Measurements from ENCODE around the gene LCNL1. TPM values are rescaled to one million over a fixed set of nuclear protein-coding genes. Genes with fewer than 3 reads are reported as not detected.

Gene LCNL1
- total RNA-seq, 2 donors from 2014 or later = not detected

Other genes starting within 250 kb of the LCNL1 start
- gene LCN10, start 240.1 kb upstream of the LCNL1 start, total RNA-seq = 1 to 10 TPM in 1 of 2 donors, under 1 TPM in 1; 0.78 to 4.6 TPM
- not detected for gene LCN6, start 234.5 kb upstream of the LCNL1 start, total RNA-seq
- not detected for gene LCN8, start 224.8 kb upstream of the LCNL1 start, total RNA-seq
- gene LCN15, start 218.5 kb upstream of the LCNL1 start, total RNA-seq = not detected
- gene TMEM141, start 191.6 kb upstream of the LCNL1 start, total RNA-seq = 10 to 100 TPM; 45.1 to 52.1 TPM
- gene CCDC183, start 186.7 kb upstream of the LCNL1 start, total RNA-seq = 10 to 100 TPM in 1 of 2 donors, 1 to 10 TPM in 1; 3.3 to 14.5 TPM
- gene RABL6, start 175.0 kb upstream of the LCNL1 start, total RNA-seq = 10 to 100 TPM; 69.8 to 72.8 TPM
- 10 to 100 TPM in 1 of 2 donors, 1 to 10 TPM in 1; 5.2 to 13.2 TPM for gene AJM1, start 140.5 kb upstream of the LCNL1 start, total RNA-seq
- 10 to 100 TPM; 60.6 to 65.6 TPM for gene PHPT1, start 133.6 kb upstream of the LCNL1 start, total RNA-seq
- 10 to 100 TPM in 1 of 2 donors, 1 to 10 TPM in 1; 6.5 to 25.7 TPM for gene MAMDC4, start 130.6 kb upstream of the LCNL1 start, total RNA-seq
- 100 to 1,000 TPM; 196 to 238 TPM for gene EDF1, start 116.7 kb upstream of the LCNL1 start, total RNA-seq
- gene TRAF2, start 96.5 kb upstream of the LCNL1 start, total RNA-seq = 10 to 100 TPM in 1 of 2 donors, 1 to 10 TPM in 1; 5.2 to 30.7 TPM
- 100 to 1,000 TPM; 156 to 161 TPM for gene FBXW5, start 38.3 kb upstream of the LCNL1 start, total RNA-seq
- gene C8G, start 37.8 kb upstream of the LCNL1 start, total RNA-seq = not detected
- 1 to 10 TPM; 1.3 to 4.9 TPM for gene LCN12, start 30.7 kb upstream of the LCNL1 start, total RNA-seq
- gene PTGDS, start 5.5 kb upstream of the LCNL1 start, total RNA-seq = 10 to 100 TPM; 17.8 to 48.0 TPM
- gene PAXX, start 9.4 kb downstream of the LCNL1 start, total RNA-seq = 10 to 100 TPM; 34.0 to 97.2 TPM
- gene CLIC3, start 13.6 kb downstream of the LCNL1 start, total RNA-seq = 1 to 10 TPM in 1 of 2 donors, not detected in 1; 2.0 TPM
- gene ABCA2, start 45.2 kb downstream of the LCNL1 start, total RNA-seq = 10 to 100 TPM; 28.7 to 29.6 TPM
- not detected for gene FUT7, start 49.1 kb downstream of the LCNL1 start, total RNA-seq
- 100 to 1,000 TPM in 1 of 2 donors, 10 to 100 TPM in 1; 72.1 to 105 TPM for gene NPDC1, start 63.2 kb downstream of the LCNL1 start, total RNA-seq
- gene ENTPD2, start 71.1 kb downstream of the LCNL1 start, total RNA-seq = 1 to 10 TPM; 1.3 to 1.6 TPM
- under 1 TPM; 0.66 to 0.78 TPM for gene SAPCD2, start 87.6 kb downstream of the LCNL1 start, total RNA-seq
- gene UAP1L1, start 94.5 kb downstream of the LCNL1 start, total RNA-seq = 1 to 10 TPM; 7.8 to 8.2 TPM
- 10 to 100 TPM; 32.6 to 34.2 TPM for gene MAN1B1, start 104.0 kb downstream of the LCNL1 start, total RNA-seq
- gene DPP7, start 131.7 kb downstream of the LCNL1 start, total RNA-seq = 100 to 1,000 TPM; 137 to 171 TPM
- not detected for gene GRIN1, start 156.2 kb downstream of the LCNL1 start, total RNA-seq
- 1 to 10 TPM in 1 of 2 donors, not detected in 1; 1.3 TPM for gene LRRC26, start 187.1 kb downstream of the LCNL1 start, total RNA-seq
- gene TMEM210, start 189.1 kb downstream of the LCNL1 start, total RNA-seq = not detected
- 10 to 100 TPM; 24.1 to 51.7 TPM for gene ANAPC2, start 205.6 kb downstream of the LCNL1 start, total RNA-seq
- gene SSNA1, start 205.7 kb downstream of the LCNL1 start, total RNA-seq = 10 to 100 TPM; 62.3 to 79.1 TPM
- 10 to 100 TPM; 90.0 to 91.3 TPM for gene TPRN, start 217.7 kb downstream of the LCNL1 start, total RNA-seq
- 10 to 100 TPM; 11.9 to 18.1 TPM for gene TMEM203, start 222.7 kb downstream of the LCNL1 start, total RNA-seq
- 10 to 100 TPM; 17.1 to 22.7 TPM for gene NDOR1, start 222.7 kb downstream of the LCNL1 start, total RNA-seq
- gene RNF208, start 239.2 kb downstream of the LCNL1 start, total RNA-seq = 10 to 100 TPM in 1 of 2 donors, under 1 TPM in 1; 0.78 to 14.5 TPM
- not detected for gene CYSRT1, start 242.2 kb downstream of the LCNL1 start, total RNA-seq
- under 1 TPM in 1 of 2 donors, not detected in 1; 0.26 TPM for gene RNF224, start 244.5 kb downstream of the LCNL1 start, total RNA-seq
- under 1 TPM in 1 of 2 donors, not detected in 1; 0.33 TPM for gene SLC34A3, start 247.9 kb downstream of the LCNL1 start, total RNA-seq